ENCODE data around the gene CCDC71.

The CCDC71 gene

DNA sequence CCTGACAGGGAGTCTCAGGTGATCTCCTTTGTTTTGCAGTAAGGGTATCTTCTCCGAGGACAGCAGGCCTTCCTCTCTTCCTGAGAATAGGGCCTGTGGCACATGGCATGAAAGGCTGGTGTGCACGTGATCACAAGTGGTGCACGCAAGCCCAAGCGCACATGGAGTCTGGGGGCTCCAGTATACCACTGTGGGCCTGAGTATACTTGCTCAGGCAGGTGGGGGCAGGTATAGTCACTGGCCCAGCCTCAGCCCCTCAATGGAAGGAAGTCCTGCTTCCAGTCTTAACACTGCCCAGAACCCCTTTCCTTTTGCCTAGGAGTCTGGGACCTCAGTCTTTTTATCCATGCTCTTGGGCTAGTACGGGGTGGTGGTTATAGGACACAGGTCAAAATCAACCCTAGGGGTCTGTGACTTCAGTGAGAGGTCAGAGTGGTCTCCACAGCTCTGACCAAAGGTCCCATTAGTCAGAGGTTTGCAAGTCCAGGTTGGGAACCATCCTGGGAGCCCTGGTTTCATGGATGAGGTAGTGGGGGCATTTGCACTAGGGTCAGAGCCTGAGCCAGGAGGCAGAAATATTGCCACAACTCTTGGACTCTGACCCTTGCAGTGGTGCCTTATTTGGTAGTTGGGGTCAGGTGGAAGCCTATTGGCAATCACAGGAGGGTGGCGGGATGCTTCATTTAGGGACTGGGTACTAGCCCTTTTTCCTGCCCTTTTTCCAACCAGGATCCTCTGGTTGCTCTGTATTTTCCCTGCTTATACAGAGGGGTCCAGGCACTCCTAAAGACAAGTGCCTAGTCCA lies 823 bp upstream of the CCDC71 start:
- no peaks in the 10 kb centered on the region for H3K27me3 ChIP-seq (ENCODE audit: insufficient read depth, low read depth)
- H3K9ac ChIP-seq = no peak overlapping the region

DNA sequence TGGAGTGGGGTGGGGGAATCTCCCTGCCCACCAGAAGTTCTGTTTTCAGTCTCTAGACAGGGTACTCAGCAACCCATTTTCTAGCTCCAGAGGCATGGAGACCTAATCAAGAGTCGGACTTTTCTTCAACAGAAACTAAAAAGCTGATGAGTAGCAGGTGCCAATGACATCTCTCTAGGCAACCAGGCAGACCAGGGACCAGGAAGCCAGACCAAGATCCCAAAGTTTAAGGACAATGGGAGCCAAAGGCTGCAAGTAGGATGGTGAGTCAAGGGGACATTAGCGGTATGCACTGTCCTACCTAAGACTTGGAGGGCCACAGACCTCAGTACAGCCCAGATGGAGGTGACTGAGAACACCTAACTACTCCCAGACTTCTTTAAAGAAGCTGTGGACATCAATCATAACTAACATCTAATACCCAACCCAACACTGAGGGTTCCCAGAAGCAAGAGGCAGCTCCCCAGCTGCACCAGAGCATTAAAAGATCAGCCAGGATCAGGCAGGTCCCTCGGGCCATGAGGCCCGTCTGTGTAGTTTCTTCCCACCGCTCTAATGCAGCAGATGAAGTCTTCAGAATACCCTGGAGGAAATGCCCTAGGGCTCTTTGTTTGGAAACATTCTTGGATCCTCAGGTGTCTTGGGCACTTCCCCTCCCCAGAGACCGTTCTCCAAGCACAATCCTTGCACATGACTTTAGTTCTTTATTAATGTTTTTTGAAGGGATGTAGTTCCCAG lies 979 bp downstream of the CCDC71 start:
- Histone ChIP-seq H3K27me3 (ENCODE audit: insufficient read depth, low read depth) (no peaks in the 10 kb centered on the region), H3K4me3 (IDR thresholded peaks at IDR 0.05; ENCODE audit: insufficient read depth, low read depth, low read length) (no peak overlapping the region), H3K4me2 (peak overlapping the region; percentile 96), H3K9ac (peak overlapping the region; percentile 30; the same call in 1 of the 2 replicates), H4K20me1 (ENCODE audit: insufficient read depth) (no peaks in the 10 kb centered on the region), H3K4me1 (ENCODE audit: low read depth, poor library complexity, severe bottlenecking) (peaks cover 10% of the 10 kb centered on the region), H3K27ac (no peak overlapping the region), H3K79me2 (ENCODE audit: insufficient read depth, low read depth) (no peaks in the 10 kb centered on the region), H2AFZ (ENCODE audit: low read depth) (no peak overlapping the region), H3K36me3 (ENCODE audit: insufficient read depth) (no peaks in the 10 kb centered on the region)
- TF ChIP-seq, protein P1, sequence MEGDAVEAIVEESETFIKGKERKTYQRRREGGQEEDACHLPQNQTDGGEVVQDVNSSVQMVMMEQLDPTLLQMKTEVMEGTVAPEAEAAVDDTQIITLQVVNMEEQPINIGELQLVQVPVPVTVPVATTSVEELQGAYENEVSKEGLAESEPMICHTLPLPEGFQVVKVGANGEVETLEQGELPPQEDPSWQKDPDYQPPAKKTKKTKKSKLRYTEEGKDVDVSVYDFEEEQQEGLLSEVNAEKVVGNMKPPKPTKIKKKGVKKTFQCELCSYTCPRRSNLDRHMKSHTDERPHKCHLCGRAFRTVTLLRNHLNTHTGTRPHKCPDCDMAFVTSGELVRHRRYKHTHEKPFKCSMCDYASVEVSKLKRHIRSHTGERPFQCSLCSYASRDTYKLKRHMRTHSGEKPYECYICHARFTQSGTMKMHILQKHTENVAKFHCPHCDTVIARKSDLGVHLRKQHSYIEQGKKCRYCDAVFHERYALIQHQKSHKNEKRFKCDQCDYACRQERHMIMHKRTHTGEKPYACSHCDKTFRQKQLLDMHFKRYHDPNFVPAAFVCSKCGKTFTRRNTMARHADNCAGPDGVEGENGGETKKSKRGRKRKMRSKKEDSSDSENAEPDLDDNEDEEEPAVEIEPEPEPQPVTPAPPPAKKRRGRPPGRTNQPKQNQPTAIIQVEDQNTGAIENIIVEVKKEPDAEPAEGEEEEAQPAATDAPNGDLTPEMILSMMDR (conservative IDR thresholded peaks at IDR 0.05; ENCODE audit: low read depth, low read length) = no peak

More for the DNA sequence above, 823 bp upstream of the CCDC71 start:
- no peak overlapping the region for H3K4me3 ChIP-seq (IDR thresholded peaks at IDR 0.05; ENCODE audit: insufficient read depth, low read depth, low read length)
- H4K20me1 ChIP-seq (ENCODE audit: insufficient read depth) = no peaks in the 10 kb centered on the region
- H3K4me2 ChIP-seq = peak overlapping the region; percentile 42; the same call in 1 of the 2 replicates
- no peaks in the 10 kb centered on the region for H3K36me3 ChIP-seq (ENCODE audit: insufficient read depth)
- H3K4me1 ChIP-seq (ENCODE audit: low read depth, poor library complexity, severe bottlenecking) = peaks cover 10% of the 10 kb centered on the region
- TF ChIP-seq, protein P1 (conservative IDR thresholded peaks at IDR 0.05; ENCODE audit: low read depth, low read length) = no peak
- H3K79me2 ChIP-seq (ENCODE audit: insufficient read depth, low read depth) = no peaks in the 10 kb centered on the region
- no peak overlapping the region for H3K27ac ChIP-seq
- peak overlapping the region; percentile 100 for H2AFZ ChIP-seq (ENCODE audit: low read depth)

DNA sequence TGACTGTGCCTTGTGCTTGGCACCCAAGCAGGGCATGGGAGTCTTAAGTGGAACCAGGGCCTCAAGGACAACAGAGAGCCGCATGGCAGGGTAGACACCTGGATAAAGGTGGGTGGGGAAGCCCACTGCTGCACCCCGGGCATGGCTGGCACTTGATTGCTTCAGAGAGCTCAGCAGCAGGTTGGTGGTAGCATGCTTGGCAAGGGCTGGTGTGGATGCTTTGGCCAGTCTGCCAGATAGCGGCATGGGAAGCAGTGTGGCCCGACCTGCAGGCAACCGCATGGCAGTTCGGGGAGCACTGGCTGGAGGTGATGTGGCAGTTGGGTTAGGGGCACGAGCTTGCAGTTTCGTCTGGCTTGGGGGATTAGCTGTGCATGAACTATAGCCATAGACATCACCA lies 2.5 kb downstream of the CCDC71 start:
- Histone ChIP-seq H3K9ac (no peak overlapping the region), H3K36me3 (ENCODE audit: insufficient read depth) (no peaks in the 10 kb centered on the region), H3K27me3 (ENCODE audit: insufficient read depth, low read depth) (no peaks in the 10 kb centered on the region), H3K79me2 (ENCODE audit: insufficient read depth, low read depth) (no peaks in the 10 kb centered on the region), H2AFZ (ENCODE audit: low read depth) (no peak overlapping the region), H3K4me3 (IDR thresholded peaks at IDR 0.05; ENCODE audit: insufficient read depth, low read depth, low read length) (no peak overlapping the region), H3K4me1 (ENCODE audit: low read depth, poor library complexity, severe bottlenecking) (peaks cover 10% of the 10 kb centered on the region), H3K27ac (no peak overlapping the region), H4K20me1 (ENCODE audit: insufficient read depth) (no peaks in the 10 kb centered on the region), H3K4me2 (no peak overlapping the region)
- TF ChIP-seq, protein P1 (conservative IDR thresholded peaks at IDR 0.05; ENCODE audit: low read depth, low read length) = no peak

DNA sequence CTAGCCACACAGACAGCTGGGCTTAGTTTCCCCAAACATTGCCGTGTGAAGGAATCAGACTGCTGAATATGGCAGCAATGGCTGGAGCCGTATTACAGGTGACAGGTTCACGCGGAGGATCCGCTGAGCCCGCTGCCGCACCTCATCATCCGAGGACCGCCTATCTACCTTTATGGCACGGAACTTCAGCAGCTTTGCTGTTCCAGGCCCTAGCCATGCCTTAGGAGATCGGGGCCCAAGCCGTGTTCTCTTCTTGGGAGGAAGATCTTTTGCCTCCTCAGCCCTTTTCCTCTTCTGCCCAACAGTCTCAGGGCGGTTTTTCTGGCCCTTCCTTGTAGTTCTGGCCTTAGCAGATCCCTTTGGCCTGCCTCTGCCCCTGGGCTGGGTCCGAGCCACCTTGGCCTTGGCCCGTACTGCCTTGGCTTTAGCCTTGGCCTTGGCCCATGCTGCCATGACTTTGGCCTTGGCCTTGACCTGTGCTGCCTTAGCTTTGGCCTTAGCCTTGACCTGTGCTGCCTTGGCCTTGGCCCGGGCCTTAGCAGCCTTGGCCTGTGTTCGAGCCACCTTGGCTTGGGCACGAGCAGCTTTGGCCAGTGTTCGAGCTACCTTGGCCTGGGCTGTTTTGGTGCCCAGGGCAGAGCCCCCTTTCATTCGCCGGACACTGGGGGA lies 3.2 kb downstream of the CCDC71 start:
- Histone ChIP-seq H3K27ac (no peak overlapping the region), H3K4me1 (ENCODE audit: low read depth, poor library complexity, severe bottlenecking) (peaks cover 10% of the 10 kb centered on the region), H3K9ac (no peak overlapping the region), H3K4me3 (IDR thresholded peaks at IDR 0.05; ENCODE audit: insufficient read depth, low read depth, low read length) (no peak overlapping the region), H3K36me3 (ENCODE audit: insufficient read depth) (no peaks in the 10 kb centered on the region), H2AFZ (ENCODE audit: low read depth) (no peak overlapping the region), H3K79me2 (ENCODE audit: insufficient read depth, low read depth) (no peaks in the 10 kb centered on the region), H3K4me2 (no peak overlapping the region), H4K20me1 (ENCODE audit: insufficient read depth) (no peaks in the 10 kb centered on the region), H3K27me3 (ENCODE audit: insufficient read depth, low read depth) (no peaks in the 10 kb centered on the region)
- TF ChIP-seq, protein P1 (conservative IDR thresholded peaks at IDR 0.05; ENCODE audit: low read depth, low read length) = no peak

All from KMS-11 (cell line).